ENCODE measurements around the gene TBC1D8B.

DNA sequence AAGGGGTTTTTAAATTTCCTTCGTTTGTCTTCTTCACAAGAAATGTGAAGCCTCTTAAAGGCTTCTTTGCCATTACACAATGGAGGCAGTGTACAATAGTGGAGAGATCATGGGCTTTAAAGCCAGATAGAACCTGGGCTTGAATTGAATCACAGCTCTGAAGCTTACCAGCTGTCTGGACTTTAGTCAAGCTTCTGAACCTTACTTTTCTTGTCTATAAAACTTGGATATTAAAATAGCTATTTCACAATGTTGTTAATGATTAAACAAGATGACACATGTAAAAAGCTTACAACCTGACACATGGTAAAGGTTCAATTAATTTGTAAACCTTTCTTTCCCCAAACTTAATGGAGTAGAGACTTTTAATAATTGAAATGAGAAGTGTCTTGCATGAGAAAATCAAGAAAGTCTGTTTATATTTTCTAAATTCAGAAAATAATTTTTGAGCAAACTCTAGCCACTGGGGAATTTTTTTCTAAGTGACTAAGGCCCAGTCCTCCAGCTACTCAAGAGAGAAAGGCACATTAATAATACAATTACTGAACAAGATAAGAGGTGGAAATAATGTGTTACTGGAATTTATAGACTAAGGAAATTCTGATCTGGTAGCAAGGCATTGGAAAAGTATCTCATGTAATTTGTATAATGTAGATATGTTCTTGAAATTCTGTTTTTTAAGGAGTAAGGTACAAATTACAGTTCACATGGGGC is 21.7 kb upstream of the TBC1D8B start:
- TF ChIP-seq EZH2phosphoT487 (IDR thresholded peaks at IDR 0.05): no peak
- TF ChIP-seq, protein P1, sequence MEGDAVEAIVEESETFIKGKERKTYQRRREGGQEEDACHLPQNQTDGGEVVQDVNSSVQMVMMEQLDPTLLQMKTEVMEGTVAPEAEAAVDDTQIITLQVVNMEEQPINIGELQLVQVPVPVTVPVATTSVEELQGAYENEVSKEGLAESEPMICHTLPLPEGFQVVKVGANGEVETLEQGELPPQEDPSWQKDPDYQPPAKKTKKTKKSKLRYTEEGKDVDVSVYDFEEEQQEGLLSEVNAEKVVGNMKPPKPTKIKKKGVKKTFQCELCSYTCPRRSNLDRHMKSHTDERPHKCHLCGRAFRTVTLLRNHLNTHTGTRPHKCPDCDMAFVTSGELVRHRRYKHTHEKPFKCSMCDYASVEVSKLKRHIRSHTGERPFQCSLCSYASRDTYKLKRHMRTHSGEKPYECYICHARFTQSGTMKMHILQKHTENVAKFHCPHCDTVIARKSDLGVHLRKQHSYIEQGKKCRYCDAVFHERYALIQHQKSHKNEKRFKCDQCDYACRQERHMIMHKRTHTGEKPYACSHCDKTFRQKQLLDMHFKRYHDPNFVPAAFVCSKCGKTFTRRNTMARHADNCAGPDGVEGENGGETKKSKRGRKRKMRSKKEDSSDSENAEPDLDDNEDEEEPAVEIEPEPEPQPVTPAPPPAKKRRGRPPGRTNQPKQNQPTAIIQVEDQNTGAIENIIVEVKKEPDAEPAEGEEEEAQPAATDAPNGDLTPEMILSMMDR (IDR thresholded peaks at IDR 0.05): no peak

Measured in neural progenitor cell (in vitro differentiated cells).